Measurements from ENCODE around the gene KRTAP4-6.
"Not testable (repeated sequence)": the region's sequence is repeated elsewhere in the genome, so short reads cannot be mapped to it uniquely, and the experiment has no call there.

The KRTAP4-6 gene

DNA sequence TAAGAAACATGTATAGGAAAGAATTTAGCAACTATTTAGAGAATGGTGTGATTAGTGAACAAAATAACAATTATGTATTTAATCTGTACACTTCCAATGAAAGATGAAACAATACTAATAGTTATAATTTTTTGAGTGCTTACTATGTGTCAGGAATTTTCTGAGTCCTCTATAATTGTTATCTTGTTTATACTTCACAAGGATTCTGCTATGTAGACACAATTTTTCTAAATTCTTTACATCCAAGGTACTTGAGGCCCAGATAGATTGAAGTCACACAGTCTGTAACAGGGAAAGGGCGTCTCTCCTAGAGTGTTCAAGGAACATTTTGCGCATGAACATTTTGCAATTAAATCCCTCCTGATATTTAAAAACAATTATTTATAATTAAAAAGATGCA, 15.3 kb downstream of the KRTAP4-6 start:
- TF ChIP-seq, protein P1, sequence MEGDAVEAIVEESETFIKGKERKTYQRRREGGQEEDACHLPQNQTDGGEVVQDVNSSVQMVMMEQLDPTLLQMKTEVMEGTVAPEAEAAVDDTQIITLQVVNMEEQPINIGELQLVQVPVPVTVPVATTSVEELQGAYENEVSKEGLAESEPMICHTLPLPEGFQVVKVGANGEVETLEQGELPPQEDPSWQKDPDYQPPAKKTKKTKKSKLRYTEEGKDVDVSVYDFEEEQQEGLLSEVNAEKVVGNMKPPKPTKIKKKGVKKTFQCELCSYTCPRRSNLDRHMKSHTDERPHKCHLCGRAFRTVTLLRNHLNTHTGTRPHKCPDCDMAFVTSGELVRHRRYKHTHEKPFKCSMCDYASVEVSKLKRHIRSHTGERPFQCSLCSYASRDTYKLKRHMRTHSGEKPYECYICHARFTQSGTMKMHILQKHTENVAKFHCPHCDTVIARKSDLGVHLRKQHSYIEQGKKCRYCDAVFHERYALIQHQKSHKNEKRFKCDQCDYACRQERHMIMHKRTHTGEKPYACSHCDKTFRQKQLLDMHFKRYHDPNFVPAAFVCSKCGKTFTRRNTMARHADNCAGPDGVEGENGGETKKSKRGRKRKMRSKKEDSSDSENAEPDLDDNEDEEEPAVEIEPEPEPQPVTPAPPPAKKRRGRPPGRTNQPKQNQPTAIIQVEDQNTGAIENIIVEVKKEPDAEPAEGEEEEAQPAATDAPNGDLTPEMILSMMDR (conservative IDR thresholded peaks at IDR 0.05; ENCODE audit: low read depth, low read length) = no peak
- H3K4me3 ChIP-seq (ENCODE audit: low read length) = no peak overlapping the region
- DNase-seq (ENCODE audit: low read depth) = no peak

DNA sequence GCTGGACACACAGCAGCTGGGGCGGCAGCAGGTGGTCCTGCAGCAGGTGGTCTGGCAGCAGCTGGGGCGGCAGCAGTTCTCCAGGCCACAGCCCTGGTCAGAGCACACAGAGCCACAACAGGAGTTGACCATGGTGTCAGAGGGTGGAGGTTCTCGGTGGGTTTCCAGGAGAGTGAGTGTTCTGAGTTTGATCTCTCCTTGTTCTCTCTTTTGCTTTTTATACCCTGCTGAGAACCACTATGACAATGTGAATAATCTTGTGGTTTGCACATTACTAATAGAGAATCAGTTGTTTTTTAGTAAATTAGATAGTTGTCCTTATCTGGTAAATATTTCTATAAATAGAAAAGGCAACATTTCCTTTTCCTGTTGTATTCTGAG, 16.4 kb downstream of the KRTAP4-6 start, which contains the start of gene KRTAP4-12:
Gene KRTAP4-12 (minus strand): TSS at position 192 of the 381 bp plus-strand sequence. CDS start 60 bp downstream, at position 132.
- not testable (repeated sequence) for H3K4me3 ChIP-seq (ENCODE audit: low read length); DNase-seq (ENCODE audit: low read depth)

DNA sequence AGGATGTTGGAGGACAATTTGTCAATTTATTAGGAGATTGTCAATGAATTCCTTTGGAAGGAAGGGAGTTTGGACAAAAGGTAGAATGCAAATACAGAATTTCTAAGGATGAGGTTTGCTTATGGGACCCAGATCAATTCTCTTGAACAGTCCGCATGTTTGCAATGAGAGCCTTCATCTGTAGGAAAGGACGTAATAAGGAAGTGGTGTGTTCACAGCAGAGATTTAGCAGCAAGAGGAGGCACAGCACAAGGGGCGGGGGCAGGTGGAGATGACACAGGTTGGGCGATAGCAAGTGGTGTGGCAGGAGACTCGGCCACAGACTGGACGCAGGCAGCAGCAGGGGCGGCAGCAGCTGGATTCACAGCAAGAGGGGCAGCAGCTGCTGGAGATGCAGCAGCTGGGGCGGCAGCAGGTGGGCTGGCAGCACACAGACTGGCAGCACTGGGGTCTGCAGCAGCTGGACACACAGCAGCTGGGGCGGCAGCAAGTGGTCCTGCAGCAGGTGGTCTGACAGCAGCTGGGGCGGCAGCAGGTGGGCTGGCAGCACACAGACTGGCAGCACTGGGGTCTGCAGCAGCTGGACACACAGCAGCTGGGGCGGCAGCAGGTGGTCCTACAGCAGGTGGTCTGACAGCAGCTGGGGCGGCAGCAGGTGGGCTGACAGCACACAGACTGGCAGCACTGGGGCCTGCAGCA, 16.9 kb downstream of the KRTAP4-6 start:
- DNase-seq (ENCODE audit: low read depth); H3K4me3 ChIP-seq (ENCODE audit: low read length): not testable (repeated sequence)

DNA sequence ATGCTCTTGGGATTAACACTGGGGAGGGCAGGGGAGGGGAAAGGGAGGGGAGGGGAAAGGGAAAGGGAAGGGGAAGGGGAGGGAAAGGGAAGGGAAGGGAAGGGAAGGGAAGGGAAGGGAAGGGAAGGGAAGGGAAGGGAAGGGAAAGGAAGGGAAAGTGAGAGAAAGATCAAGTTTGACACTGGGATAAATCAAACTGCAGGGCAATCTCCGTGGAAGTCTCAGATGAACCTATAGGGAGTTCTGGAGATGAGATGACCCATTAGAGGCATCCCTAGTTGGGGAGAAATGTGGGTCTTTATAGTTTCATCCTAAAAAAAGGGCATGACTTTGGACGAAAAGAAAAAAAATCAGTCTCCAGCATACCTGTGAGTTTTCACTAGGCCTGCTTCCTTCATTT, 18.6 kb downstream of the KRTAP4-6 start:
- DNase-seq (ENCODE audit: low read depth) = no peak
- TF ChIP-seq, protein P1 (conservative IDR thresholded peaks at IDR 0.05; ENCODE audit: low read depth, low read length) = no peak
- H3K4me3 ChIP-seq (ENCODE audit: low read length) = no peak overlapping the region

DNA sequence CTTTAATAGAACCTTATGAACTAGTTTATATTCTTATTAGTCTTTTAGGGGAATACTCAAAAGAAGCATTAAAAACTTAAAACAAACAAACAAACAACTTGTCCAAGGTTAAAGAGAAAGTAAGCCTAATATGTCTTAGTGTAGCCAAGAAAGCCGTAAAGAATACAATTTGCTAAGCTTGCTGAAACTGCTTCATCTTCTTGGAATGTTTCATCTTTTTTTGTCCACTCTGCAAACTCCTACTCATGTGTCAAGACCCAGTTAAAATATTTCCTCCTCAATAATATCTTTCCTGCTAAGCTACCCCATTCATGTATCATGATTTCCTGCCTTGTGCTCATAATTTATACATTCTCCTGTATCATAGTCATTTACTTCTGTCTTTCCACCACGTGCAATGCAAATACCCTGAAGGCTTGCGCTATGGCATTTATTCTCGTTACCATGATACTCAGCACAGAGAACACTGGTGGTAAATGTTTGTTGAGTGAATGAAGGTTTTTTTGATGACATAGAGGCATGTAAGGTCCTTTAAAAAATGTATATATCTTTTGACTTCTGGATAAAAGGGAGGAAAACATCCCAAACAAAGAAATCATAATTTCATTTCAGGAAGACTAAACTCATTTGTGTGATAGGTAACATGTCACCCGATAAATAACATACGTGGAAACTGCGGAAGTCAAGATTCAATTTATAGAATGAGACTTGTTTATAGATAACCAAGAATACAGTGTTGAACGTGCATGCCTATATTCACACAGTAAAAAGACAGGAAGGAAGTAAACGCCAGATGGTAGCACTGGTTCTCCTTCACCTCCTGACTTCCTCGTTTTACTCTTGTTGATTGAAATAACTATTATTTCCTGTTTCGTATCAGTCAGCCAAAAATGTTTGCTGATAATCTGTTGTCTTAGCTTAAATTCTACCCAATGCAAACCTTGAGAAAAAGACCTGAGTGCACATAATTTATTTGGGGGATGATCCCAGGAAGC, 20.4 kb downstream of the KRTAP4-6 start:
- H3K4me3 ChIP-seq (ENCODE audit: low read length); DNase-seq (ENCODE audit: low read depth): not testable (repeated sequence)

DNA sequence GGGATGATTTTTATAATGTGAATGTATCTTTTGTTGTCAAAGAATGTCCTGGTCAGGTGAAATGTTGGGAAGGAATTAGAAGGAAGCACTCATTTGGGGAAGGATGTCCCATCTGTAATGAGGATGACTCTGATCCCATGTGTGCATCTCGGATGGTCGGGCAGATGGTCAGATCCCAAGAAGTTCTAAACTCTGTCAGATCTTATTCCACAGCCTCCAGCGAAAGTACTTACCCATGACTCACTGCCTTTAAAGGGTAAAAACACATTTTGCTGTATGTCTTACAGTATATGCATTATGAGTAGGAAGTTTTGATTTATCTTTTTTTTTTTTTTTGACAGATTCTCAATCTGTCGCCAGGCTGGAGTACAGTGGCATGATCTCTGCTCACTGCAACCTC, 21.6 kb downstream of the KRTAP4-6 start:
- H3K4me3 ChIP-seq (ENCODE audit: low read length) = no peak overlapping the region
- no peak for DNase-seq (ENCODE audit: low read depth)
- TF ChIP-seq, protein P1 (conservative IDR thresholded peaks at IDR 0.05; ENCODE audit: low read depth, low read length) = no peak

DNA sequence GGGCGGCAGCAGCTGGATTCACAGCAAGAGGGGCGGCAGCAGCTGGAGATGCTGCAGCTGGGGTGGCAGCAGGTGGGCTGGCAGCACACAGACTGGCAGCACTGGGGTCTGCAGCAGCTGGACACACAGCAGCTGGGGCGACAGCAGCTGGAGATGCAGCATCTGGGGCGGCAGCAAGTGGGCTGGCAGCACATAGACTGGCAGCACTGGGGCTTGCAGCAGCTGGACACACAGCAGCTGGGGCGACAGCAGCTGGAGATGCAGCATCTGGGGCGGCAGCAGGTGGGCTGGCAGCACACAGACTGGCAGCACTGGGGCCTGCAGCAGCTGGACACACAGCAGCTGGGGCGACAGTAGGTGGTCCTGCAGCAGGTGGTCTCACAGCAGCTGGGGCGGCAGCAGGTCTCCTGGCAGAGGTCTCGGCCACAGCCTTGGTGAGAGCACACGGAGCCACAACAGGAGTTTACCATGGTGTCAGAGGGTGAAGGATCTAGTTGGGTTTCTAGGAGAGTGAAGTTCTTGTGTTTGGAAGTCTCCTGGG, 22.4 kb downstream of the KRTAP4-6 start, which contains the start of gene KRTAP4-11:
Gene KRTAP4-11 (minus strand): TSS at position 528 of the 541 bp plus-strand sequence. CDS start 58 bp downstream, at position 470.
- H3K4me3 ChIP-seq (ENCODE audit: low read length); DNase-seq (ENCODE audit: low read depth): not testable (repeated sequence)

DNA sequence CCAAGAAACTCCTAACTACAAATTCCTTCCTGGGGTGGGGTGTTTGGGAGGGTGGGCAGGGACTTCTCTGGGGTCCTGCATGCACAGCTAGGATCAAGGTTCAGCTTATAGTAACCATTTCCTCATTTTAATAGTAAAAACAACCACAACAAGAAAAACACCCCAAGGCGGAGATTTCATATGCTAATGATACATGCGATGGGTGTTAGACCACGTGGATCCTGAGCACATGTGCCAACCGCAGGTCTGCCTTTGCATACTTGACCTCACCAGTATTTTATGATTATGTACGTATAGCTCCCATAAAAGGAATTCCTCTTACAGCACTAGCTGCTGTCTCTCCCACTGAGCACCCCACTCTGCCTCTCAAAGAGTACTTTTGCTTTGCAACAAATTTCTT, 24.0 kb downstream of the KRTAP4-6 start:
- DNase-seq (ENCODE audit: low read depth) = no peak
- no peak overlapping the region for H3K4me3 ChIP-seq (ENCODE audit: low read length)
- TF ChIP-seq, protein P1 (conservative IDR thresholded peaks at IDR 0.05; ENCODE audit: low read depth, low read length) = no peak
